HEK293 (cell line): ENCODE data around the gene C16orf92.

ENCODE experiments used
- BCL6B ChIP-seq: fragments of 450-650 bp; formaldehyde crosslinking; IDR thresholded peaks from 2 replicates; pipeline ENCODE4 v1.5.1; 2017; ENCODE audit warnings: missing biosample characterization, missing genetic modification characterization
- KLF16 ChIP-seq: fragments of 450-650 bp; formaldehyde crosslinking; IDR thresholded peaks from 2 replicates; pipeline ENCODE4 v1.5.1; 2017; ENCODE audit warnings: missing biosample characterization, missing genetic modification characterization
- OVOL3 ChIP-seq: fragments of 450-650 bp; formaldehyde crosslinking; IDR thresholded peaks from 2 replicates; pipeline ENCODE4 v1.5.1; 2016; ENCODE audit warnings: missing biosample characterization, missing genetic modification characterization
- PATZ1 ChIP-seq: fragments of 450-650 bp; formaldehyde crosslinking; IDR thresholded peaks from 2 replicates; pipeline ENCODE4 v1.5.1; 2016; ENCODE audit warnings: missing biosample characterization, missing genetic modification characterization
- PRDM1 ChIP-seq: fragments of 450-650 bp; formaldehyde crosslinking; IDR thresholded peaks from 2 replicates; pipeline ENCODE4; 2016; ENCODE audit warnings: missing biosample characterization, missing genetic modification characterization
- PRDM10 ChIP-seq: fragments of 450-650 bp; formaldehyde crosslinking; IDR thresholded peaks from 2 replicates; pipeline ENCODE4 v1.5.1; 2016; ENCODE audit warnings: missing biosample characterization, missing genetic modification characterization
- PRDM2 ChIP-seq: fragments of 450-650 bp; formaldehyde crosslinking; IDR thresholded peaks from 2 replicates; pipeline ENCODE4 v1.5.1; 2016; ENCODE audit warnings: missing biosample characterization, missing genetic modification characterization, borderline replicate concordance
- SP3 ChIP-seq: fragments of 450-650 bp; formaldehyde crosslinking; IDR thresholded peaks from 2 replicates; pipeline ENCODE4 v1.5.1; 2016; ENCODE audit warnings: missing biosample characterization, missing genetic modification characterization
- ZBTB21 ChIP-seq: fragments of 450-650 bp; formaldehyde crosslinking; IDR thresholded peaks from 2 replicates; pipeline ENCODE4 v1.5.1; 2017; ENCODE audit warnings: missing biosample characterization, missing genetic modification characterization
- ZFP3 ChIP-seq: fragments of 450-650 bp; formaldehyde crosslinking; IDR thresholded peaks from 2 replicates; pipeline ENCODE4 v1.5.1; 2016; ENCODE audit warnings: low read depth, missing biosample characterization, missing genetic modification characterization
- ZNF350 ChIP-seq: fragments of 450-650 bp; formaldehyde crosslinking; IDR thresholded peaks from 2 replicates; pipeline ENCODE4 v1.5.0; 2017; ENCODE audit warnings: missing biosample characterization, mild to moderate bottlenecking, missing genetic modification characterization
- ZNF404 ChIP-seq: fragments of 450-650 bp; formaldehyde crosslinking; IDR thresholded peaks from 2 replicates; pipeline ENCODE4 v1.5.1; 2017; ENCODE audit warnings: missing biosample characterization, missing genetic modification characterization
- ZNF514 ChIP-seq: fragments of 450-650 bp; formaldehyde crosslinking; IDR thresholded peaks from 2 replicates; pipeline ENCODE4 v1.5.1; 2016; ENCODE audit warnings: missing biosample characterization, missing genetic modification characterization
- ZNF529 ChIP-seq: fragments of 450-650 bp; formaldehyde crosslinking; IDR thresholded peaks from 2 replicates; pipeline ENCODE4 v1.5.1; 2017; ENCODE audit warnings: missing genetic modification characterization, missing biosample characterization; ENCODE audit not compliant: insufficient replicate concordance
- ZNF639 ChIP-seq: fragments of 450-650 bp; formaldehyde crosslinking; IDR thresholded peaks from 2 replicates; pipeline ENCODE4 v1.5.1; 2016; ENCODE audit warnings: missing biosample characterization, missing genetic modification characterization
- ZNF658 ChIP-seq: fragments of 450-650 bp; formaldehyde crosslinking; IDR thresholded peaks from 2 replicates; pipeline ENCODE4; 2016; ENCODE audit warnings: missing biosample characterization, missing genetic modification characterization
- ZNF843 ChIP-seq: fragments of 450-650 bp; formaldehyde crosslinking; IDR thresholded peaks from 2 replicates; pipeline ENCODE4 v1.5.1; 2016; ENCODE audit warnings: missing biosample characterization, missing genetic modification characterization
- ZSCAN5A ChIP-seq: fragments of 450-650 bp; formaldehyde crosslinking; IDR thresholded peaks from 2 replicates; pipeline ENCODE4 v1.5.1; 2016; ENCODE audit warnings: missing biosample characterization, missing genetic modification characterization

C16orf92 gene

GRCh38 chr16:29973384-29974246, 49.4 kb upstream of the C16orf92 start, which contains the start of gene TAOK2 (continued):
- peak; percentile 99 for TF ChIP-seq ZSCAN5A
- no peak for TF ChIP-seq ZFP3 (tag by site-specific recombination)
- TF ChIP-seq ZNF843 (tag by site-specific recombination) = 0 out of 2 replicates have a peak, but pooled peaks have one; percentile 35
- peak; percentile 60; the same call in 1 of the 2 replicates for TF ChIP-seq PRDM10 (tag by site-specific recombination)
- no peak for TF ChIP-seq PRDM2 (tag by site-specific recombination)
- no peak for TF ChIP-seq BCL6B (tag by site-specific recombination)
- TF ChIP-seq ZNF529 (tag by site-specific recombination) = no peak
- TF ChIP-seq PRDM1 (tag by site-specific recombination) = no peak
- no peak for TF ChIP-seq ZNF404
- no peak for TF ChIP-seq OVOL3 (tag by site-specific recombination)
- TF ChIP-seq SP3 (tag by site-specific recombination) = peak; percentile 95
- peak; percentile 98 for TF ChIP-seq PATZ1 (tag by site-specific recombination)
- TF ChIP-seq ZNF658 (tag by site-specific recombination) = no peak
- peak; percentile 74 for TF ChIP-seq ZNF639
- TF ChIP-seq KLF16 (tag by site-specific recombination) = peak; percentile 76; the same call in 1 of the 2 replicates
- TF ChIP-seq ZNF514 (tag by site-specific recombination) = no peak
- TF ChIP-seq ZNF350 (tag by site-specific recombination) = no peak
- no peak; the same call in 1 of the 2 replicates for TF ChIP-seq ZBTB21 (tag by site-specific recombination)
